ENCODE results near the gene NUSAP1.
"Not testable (repeated sequence)": the region's sequence is repeated elsewhere in the genome, so short reads cannot be mapped to it uniquely, and the experiment has no call there.

NUSAP1 gene

GRCh38 chr15:41333026-41333562 lies 413 bp downstream of the NUSAP1 start:
- peak; percentile 41 for DNase-seq (ENCODE audit: low read depth)

- no peak for DNase-seq (ENCODE audit: low read depth)
Observed at GRCh38 chr15:41334293-41335120, 1.8 kb downstream of the NUSAP1 start.

- DNase-seq (ENCODE audit: low read depth) = no peak
Observed at GRCh38 chr15:41336549-41336948, 3.9 kb downstream of the NUSAP1 start.

DNA sequence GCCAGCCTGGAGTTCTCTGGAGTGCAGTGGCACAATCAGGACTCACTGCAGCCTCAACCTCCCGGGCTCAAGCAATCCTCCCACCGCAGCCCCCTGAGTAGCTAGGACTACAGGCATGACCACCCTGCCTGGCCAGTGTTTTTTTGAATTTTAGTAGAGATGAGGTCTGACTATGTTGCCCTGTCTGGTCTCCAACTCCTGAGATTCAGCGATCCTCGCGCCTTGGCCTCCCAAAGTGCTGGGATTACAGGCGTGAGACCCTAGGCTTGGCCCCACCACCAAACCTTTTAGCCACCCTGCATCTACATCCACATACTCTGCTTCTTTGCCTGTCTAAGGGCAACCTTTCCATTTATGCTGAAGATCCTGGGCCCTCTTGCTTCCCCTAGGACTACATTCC lies 4.4 kb downstream of the NUSAP1 start:
- DNase-seq (ENCODE audit: low read depth) = no peak

DNA sequence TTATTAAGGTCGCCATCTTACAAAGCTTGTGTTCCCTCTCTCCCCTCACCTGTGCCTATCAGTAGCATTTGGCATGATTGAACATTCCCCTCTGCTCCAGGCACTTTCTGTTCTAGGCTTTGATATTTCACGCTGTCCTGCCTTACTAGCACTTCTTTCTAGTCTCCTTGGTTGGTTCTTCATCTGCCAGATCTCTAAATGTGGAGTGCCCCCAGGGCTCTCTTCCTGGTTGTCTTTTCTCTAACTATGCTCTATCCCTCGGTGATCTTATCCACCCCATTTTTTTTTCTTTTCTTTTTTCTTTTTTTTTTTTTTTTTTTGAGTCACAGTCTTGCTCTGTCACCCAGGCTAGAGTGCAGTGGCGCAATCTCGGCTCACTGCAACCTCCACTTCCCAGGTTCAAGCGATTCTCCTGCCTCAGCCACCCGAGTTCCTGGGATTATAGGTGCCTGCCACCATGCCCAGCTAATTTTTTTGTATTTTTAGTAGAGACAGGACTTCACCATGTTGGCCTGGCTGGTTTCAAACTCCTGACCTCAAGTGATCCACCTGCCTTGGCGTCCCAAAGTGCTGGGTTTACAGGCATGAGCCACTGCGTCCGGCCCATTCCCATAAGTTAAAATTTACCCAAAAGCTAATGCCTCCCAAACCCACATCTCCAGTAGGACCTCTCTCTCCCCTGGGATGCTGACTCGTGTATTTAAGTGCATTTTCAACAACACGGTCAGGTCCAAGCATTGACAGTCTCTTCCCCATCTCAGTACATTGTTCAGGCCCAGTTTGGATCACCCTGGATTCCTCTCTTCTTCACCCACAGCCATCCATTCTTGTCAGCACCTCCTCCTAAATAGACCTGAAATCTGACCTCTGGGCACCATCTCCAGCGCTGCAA lies 5.2 kb downstream of the NUSAP1 start:
- DNase-seq (ENCODE audit: low read depth) = no peak

DNA sequence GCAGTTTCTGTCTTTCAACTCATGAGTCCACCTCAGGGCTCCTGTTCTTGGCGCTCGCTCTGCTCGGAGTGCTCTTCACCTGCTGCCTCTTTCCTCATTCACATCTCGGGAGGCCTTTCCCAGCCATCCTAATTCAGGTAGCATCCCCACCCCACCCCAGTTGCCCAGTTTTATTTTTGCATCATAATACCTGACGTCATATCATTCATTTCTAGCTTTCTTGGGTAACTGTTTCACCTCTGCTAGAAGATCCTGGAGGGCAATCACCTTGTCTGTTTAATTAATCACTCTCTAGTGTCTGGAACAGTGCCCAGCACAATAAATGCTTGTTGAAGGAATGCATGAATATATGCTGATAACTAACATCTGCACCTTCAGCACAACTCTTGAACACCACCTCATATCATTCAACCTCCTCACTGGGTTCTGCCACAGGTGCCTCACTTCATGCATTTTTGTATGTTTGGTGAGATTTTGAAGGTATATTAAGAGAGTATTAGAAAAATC lies 7.6 kb downstream of the NUSAP1 start:
- peak; percentile 35 for DNase-seq (ENCODE audit: low read depth)

- DNase-seq (ENCODE audit: low read depth) = no peak
Observed at GRCh38 chr15:41341519-41341918, 8.8 kb downstream of the NUSAP1 start.

- DNase-seq (ENCODE audit: low read depth) = no peak
Observed at GRCh38 chr15:41347236-41347635, 14.6 kb downstream of the NUSAP1 start.

GRCh38 chr15:41350057-41350717 lies 17.5 kb downstream of the NUSAP1 start:
- DNase-seq (ENCODE audit: low read depth) = peak; percentile 52

DNA sequence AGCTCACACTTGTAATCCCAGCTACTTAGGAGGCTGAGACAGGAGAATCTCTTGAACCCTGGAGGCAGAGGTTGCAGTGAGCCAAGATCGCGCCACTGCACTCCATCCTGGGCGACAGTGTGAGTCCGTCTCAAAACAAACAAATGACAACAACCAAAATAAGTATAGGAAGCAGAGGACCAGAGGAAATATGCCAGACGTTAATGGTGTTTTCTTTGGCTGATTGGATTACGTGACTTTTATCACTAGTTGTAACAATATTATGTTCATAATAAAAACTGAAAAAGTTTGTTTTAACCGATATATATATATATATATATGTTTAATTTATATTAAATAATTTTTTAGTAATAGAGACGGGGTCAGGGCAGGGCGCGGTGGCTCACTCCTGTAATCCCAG lies 21.7 kb downstream of the NUSAP1 start:
- no peak for DNase-seq (ENCODE audit: low read depth)

- no peak for DNase-seq (ENCODE audit: low read depth)
Observed at GRCh38 chr15:41367418-41367817, 34.7 kb downstream of the NUSAP1 start.

- no peak for DNase-seq (ENCODE audit: low read depth)
Observed at GRCh38 chr15:41377978-41378377, 45.3 kb downstream of the NUSAP1 start.

GRCh38 chr15:41383974-41384749 lies 51.5 kb downstream of the NUSAP1 start:
- DNase-seq (ENCODE audit: low read depth) = not testable (repeated sequence)

- DNase-seq (ENCODE audit: low read depth) = no peak
Observed at GRCh38 chr15:41387646-41388045, 55.0 kb downstream of the NUSAP1 start.

- no peak for DNase-seq (ENCODE audit: low read depth)
Observed at GRCh38 chr15:41392659-41393058, 60.0 kb downstream of the NUSAP1 start.

- DNase-seq (ENCODE audit: low read depth) = no peak
Observed at GRCh38 chr15:41394924-41395323, 62.2 kb downstream of the NUSAP1 start.

DNA sequence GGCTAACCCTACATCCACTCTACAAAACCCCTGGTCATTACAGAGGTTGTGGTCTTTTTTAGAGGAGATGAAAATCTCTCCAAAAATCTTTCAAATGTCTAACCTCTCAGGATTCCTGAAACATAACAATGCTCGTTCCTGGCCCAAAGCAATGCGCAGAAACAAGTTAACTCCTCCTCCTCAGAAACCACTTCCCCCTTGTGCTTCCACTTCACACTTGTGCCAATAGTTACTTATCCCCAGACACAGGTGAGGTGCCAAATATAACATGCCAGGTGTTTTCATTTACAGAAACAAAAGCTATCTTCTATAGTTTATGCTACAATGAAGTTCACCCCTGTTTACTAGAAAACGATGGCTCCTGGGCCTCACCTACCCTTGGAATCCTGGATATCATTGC lies 63.4 kb downstream of the NUSAP1 start:
- no peak for DNase-seq (ENCODE audit: low read depth)

- no peak for DNase-seq (ENCODE audit: low read depth)
Observed at GRCh38 chr15:41401904-41402267, 69.2 kb downstream of the NUSAP1 start.

DNA sequence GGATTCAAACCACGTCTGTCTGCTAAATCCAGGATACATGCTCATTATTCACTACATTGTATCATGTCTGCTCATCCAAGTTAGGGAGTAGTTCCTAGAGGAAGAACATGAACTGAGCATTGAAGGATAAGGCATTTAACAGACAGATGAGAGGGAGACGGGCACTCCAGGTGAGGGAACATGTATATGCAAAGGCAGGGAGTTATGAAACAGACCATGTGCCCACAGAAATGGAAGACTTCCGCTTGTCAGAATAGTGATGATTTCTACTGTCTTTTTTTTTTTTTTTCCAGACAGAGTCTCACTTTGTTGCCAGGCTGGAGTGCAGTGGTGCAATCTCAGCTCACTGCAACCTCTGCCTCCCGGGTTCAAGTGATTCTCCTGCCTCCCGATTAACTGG lies 74.7 kb downstream of the NUSAP1 start:
- peak; percentile 47 for DNase-seq (ENCODE audit: low read depth)

DNA sequence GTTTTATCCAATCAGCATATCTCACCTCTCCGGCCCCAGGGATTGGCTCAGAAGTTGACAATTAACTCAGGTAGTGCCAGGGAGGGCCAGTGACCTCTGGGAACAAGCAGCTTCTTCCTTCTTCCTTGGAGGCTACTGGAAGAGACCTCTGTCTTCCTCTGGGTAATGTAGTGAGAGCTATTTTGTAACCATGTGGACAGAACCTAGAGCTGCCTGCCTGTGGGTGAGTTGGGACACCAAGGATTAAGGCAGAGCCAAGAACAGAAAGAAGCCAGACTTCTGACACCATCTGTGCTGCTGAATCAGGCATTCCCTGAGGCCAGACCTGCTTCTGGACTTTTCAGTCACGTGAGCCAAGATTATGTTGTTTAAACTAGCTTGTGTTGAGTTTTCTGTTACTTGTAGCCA lies 75.6 kb downstream of the NUSAP1 start:
- DNase-seq (ENCODE audit: low read depth) = peak; percentile 99

GRCh38 chr15:41411031-41411430 lies 78.3 kb downstream of the NUSAP1 start:
- DNase-seq (ENCODE audit: low read depth) = no peak

All from amniotic epithelial cell (primary cell).